HCT116 (cell line): ENCODE data around the gene SEPTIN5. TPM values are rescaled to one million over a fixed set of nuclear protein-coding genes. Genes with fewer than 3 reads are reported as not detected.

Experiments used
- ATAC-seq: fragments of 200-7000 bp; cut with Tn5 transposase; 2 replicates; pipeline ENCODE4 v1.9.1; 2020; ENCODE audit warnings: mild to moderate bottlenecking, moderate library complexity
- BruUV-seq: library from RNA; stranded (reverse); fragments of 400-500 nt; replicated peaks from 2 replicates; lab custom pipeline; 2021; lab: Mats Ljungman, UMichigan
- CTCF ChIA-PET: fragments of 300-600 bp; sonication (Branson Sonifier 250); formaldehyde crosslinking; loops from one replicate; lab custom pipeline; 2021; ENCODE audit warnings: antibody characterized with exemption; lab: Charles Lee
- POLR2A ChIA-PET: fragments of 300-600, 350-600 bp; sonication (Branson Sonifier 250); formaldehyde crosslinking; loops from one replicate; lab custom pipeline; 2021; ENCODE audit warnings: antibody characterized with exemption; lab: Charles Lee
- RAD21 ChIA-PET, 2 experiments: fragments of 300-600 bp; sonication (Branson Sonifier 250); formaldehyde crosslinking; loops; one replicate each; lab custom pipeline; 2023; ENCODE audit warnings: low total read pairs in 2 of 2; ENCODE audit not compliant: uncharacterized antibody in 2 of 2, unreplicated experiment in 2 of 2, low non-redundant PET in 1 of 2; lab: Charles Lee
- DNase-seq: peaks from one replicate; pipeline ENCODE4 v3.0.0-alpha.2; 2010; ENCODE audit warnings: low read depth, low spot score
- H2AFZ ChIP-seq: fragments of 200-600 bp; shearing (Covaris generic), sonication (generic); 2 replicates; pipeline ENCODE4 v1.6.1; 2017; ENCODE audit warnings: low read depth, mixed run types, mixed read lengths, antibody characterized with exemption, low read length; ENCODE audit not compliant: poor library complexity, severe bottlenecking
- H3K27ac ChIP-seq: 2 replicates; pipeline ENCODE4 v1.5.1; 2012; ENCODE audit warnings: low read depth, low read length
- H3K27me3 ChIP-seq: fragments of 200-600 bp; sonication (generic); 2 replicates; pipeline ENCODE4 v1.6.1; 2016; ENCODE audit warnings: mixed run types, low read length, mixed read lengths; ENCODE audit not compliant: insufficient read depth
- H3K36me3 ChIP-seq, 2 experiments: fragments of 200-500 bp in 1 of 2; fragments of 200-600 bp in 1 of 2; sonication (Bioruptor generic) in 1 of 2; sonication (generic) in 1 of 2; 2 replicates each; pipeline versions ENCODE4 v1.5.1 to v1.6.1; 2014 to 2016; ENCODE audit warnings: low read length in 2 of 2, inconsistent platforms in 1 of 2, mixed read lengths in 1 of 2, mixed run types in 1 of 2; ENCODE audit not compliant: insufficient read depth in 2 of 2, control insufficient read depth in 1 of 2
- H3K4me1 ChIP-seq, 2 experiments: fragments of 200-600 bp in 1 of 2; sonication (generic) in 1 of 2; 2 replicates each; pipeline versions ENCODE4 v1.5.1 to v1.6.1; 2012 to 2017; ENCODE audit warnings: low read length in 2 of 2, inconsistent platforms in 1 of 2, mild to moderate bottlenecking in 1 of 2, mixed read lengths in 1 of 2, mixed run types in 1 of 2, moderate library complexity in 1 of 2; ENCODE audit not compliant: insufficient read depth in 2 of 2, control insufficient read depth in 1 of 2
- H3K4me2 ChIP-seq: fragments of 200-600 bp; sonication (generic); 2 replicates; pipeline ENCODE4 v1.6.1; 2017; ENCODE audit warnings: mixed run types, low read length, mixed read lengths
- H3K4me3 ChIP-seq, 2 experiments: fragments of 200-600 bp in 1 of 2; sonication (generic) in 1 of 2; replicated peaks in 1 of 2; 2 replicates each; pipeline ENCODE4 v1.5.1; 2011 to 2016; ENCODE audit warnings: low read length in 2 of 2, control low read depth in 1 of 2, low read depth in 1 of 2, mild to moderate bottlenecking in 1 of 2, mixed read lengths in 1 of 2, mixed run types in 1 of 2
- H3K79me2 ChIP-seq: fragments of 200-600 bp; sonication (generic); 2 replicates; pipeline ENCODE4 v1.6.1; 2017; ENCODE audit warnings: mild to moderate bottlenecking, mixed run types, low read length, moderate library complexity, mixed read lengths; ENCODE audit not compliant: insufficient read depth
- H3K9ac ChIP-seq: fragments of 200-600 bp; sonication (generic); 2 replicates; pipeline ENCODE4 v1.6.1; 2016; ENCODE audit warnings: low read length, mixed read lengths
- H3K9me2 ChIP-seq: fragments of 200-600 bp; sonication (generic), shearing (Covaris generic); 2 replicates; pipeline ENCODE4 v1.6.1; 2017; ENCODE audit warnings: mixed run types, mild to moderate bottlenecking, moderate library complexity; ENCODE audit not compliant: insufficient read depth
- H3K9me3 ChIP-seq, 2 experiments: fragments of 200-500 bp in 1 of 2; fragments of 200-600 bp in 1 of 2; sonication (Bioruptor generic) in 1 of 2; sonication (generic) in 1 of 2; 2 replicates each; pipeline ENCODE4 v1.6.1; 2014 to 2017; ENCODE audit warnings: low read length in 2 of 2, mixed read lengths in 2 of 2, inconsistent platforms in 1 of 2, low read depth in 1 of 2, mild to moderate bottlenecking in 1 of 2, mixed run types in 1 of 2, moderate library complexity in 1 of 2; ENCODE audit not compliant: control insufficient read depth in 1 of 2, insufficient read depth in 1 of 2
- H4K20me1 ChIP-seq: fragments of 200-600 bp; sonication (generic), shearing (Covaris generic); 2 replicates; pipeline ENCODE4 v1.6.1; 2017; ENCODE audit warnings: mixed run types, mild to moderate bottlenecking, moderate library complexity; ENCODE audit not compliant: insufficient read depth
- EGR1 ChIP-seq: IDR thresholded peaks from 2 replicates; pipeline ENCODE4 v1.6.1; 2012; ENCODE audit warnings: low read depth
- EZH2 ChIP-seq: fragments of 200-600 bp; sonication (generic); IDR thresholded peaks from 2 replicates; pipeline ENCODE4 v1.6.1; 2017; ENCODE audit warnings: antibody characterized with exemption, mixed run types
- JUND ChIP-seq: IDR thresholded peaks from 2 replicates; pipeline ENCODE4 v1.6.1; 2012
- POLR2A ChIP-seq: IDR thresholded peaks from 2 replicates; pipeline ENCODE4 v1.7.0; 2011; ENCODE audit warnings: borderline replicate concordance; ENCODE audit not compliant: insufficient read depth, insufficient read length; ENCODE audit errors: extremely low read depth
- RAD21 ChIP-seq: IDR thresholded peaks from 2 replicates; pipeline ENCODE4 v1.6.1; 2012; ENCODE audit warnings: low read depth, mild to moderate bottlenecking
- REST ChIP-seq: IDR thresholded peaks from 2 replicates; pipeline ENCODE4 v1.6.1; 2012; ENCODE audit warnings: low read depth
- SIN3A ChIP-seq: IDR thresholded peaks from 2 replicates; pipeline ENCODE4 v1.6.1; 2012; ENCODE audit warnings: low read depth
- ZBTB33 ChIP-seq: IDR thresholded peaks from 2 replicates; pipeline ENCODE4 v1.6.1; 2011; ENCODE audit warnings: mild to moderate bottlenecking, low read length, moderate library complexity; ENCODE audit not compliant: insufficient replicate concordance; ENCODE audit errors: extremely low read depth
- ZNF274 ChIP-seq: fragments of 200-500 bp; sonication (Bioruptor generic); IDR thresholded peaks from 2 replicates; pipeline ENCODE4 v1.6.1; 2014; ENCODE audit warnings: mild to moderate bottlenecking, low read depth, low read length, inconsistent platforms
- intact Hi-C: fragments of 100-400 bp; cut with micrococcal nuclease; formaldehyde crosslinking; loops from 2 replicates; pipeline ENCODE4 v1.10.0; 2022
- total RNA-seq: library from RNA; stranded (reverse); gene quantifications from one replicate; pipeline ENCODE4 v1.2.1, GENCODE V29; 2021; ENCODE audit not compliant: unreplicated experiment

SEPTIN5 gene
- total RNA-seq, 1 experiment from 2014 or later: 9.0 TPM

GRCh38 chr22:19728271-19728670, 14.0 kb downstream of the SEPTIN5 start:
- Histone ChIP-seq H3K9me2 (no peaks in the 10 kb centered on the region), H3K4me1 (peaks cover 3 to 18% of the 10 kb centered on the region in 2 experiments; a peak in 3 of 4 replicates), H3K4me3 (no peak overlapping the region), H3K9ac (no peak overlapping the region), H3K36me3 (no peaks in the 10 kb centered on the region), H2AFZ (no peak overlapping the region), H3K4me2 (no peak overlapping the region), H3K9me3 (no peaks in the 10 kb centered on the region), H3K79me2 (no peaks in the 10 kb centered on the region), H3K27me3 (no peaks in the 10 kb centered on the region), H3K27ac (no peak overlapping the region), H4K20me1 (no peaks in the 10 kb centered on the region)
- no peak for ATAC-seq
- intact Hi-C loops: no loop called here
- TF ChIP-seq REST: no peak
- no peak for TF ChIP-seq SIN3A
- TF ChIP-seq ZNF274: no peak
- TF ChIP-seq POLR2A: no peak
- TF ChIP-seq EZH2: no peak
- no peak for TF ChIP-seq ZBTB33
- TF ChIP-seq RAD21: no peak
- no peak for TF ChIP-seq JUND
- no peak for TF ChIP-seq EGR1
- ChIA-PET CTCF (no interaction called here), POLR2A (no interaction called here), RAD21 (no interaction called here)
- DNase-seq: no peak
- no TSS peak for BruUV-seq
